NOMO-1 treated with DMSO at 0.1 percent for 48 hours (cell line): Measurements from ENCODE around the gene SNAI3.

Experiments
- DNase-seq: peaks from one replicate; lab custom pipeline; 2025; ENCODE audit not compliant: unreplicated experiment; lab: John Stamatoyannopoulos, UW

Gene SNAI3

DNA sequence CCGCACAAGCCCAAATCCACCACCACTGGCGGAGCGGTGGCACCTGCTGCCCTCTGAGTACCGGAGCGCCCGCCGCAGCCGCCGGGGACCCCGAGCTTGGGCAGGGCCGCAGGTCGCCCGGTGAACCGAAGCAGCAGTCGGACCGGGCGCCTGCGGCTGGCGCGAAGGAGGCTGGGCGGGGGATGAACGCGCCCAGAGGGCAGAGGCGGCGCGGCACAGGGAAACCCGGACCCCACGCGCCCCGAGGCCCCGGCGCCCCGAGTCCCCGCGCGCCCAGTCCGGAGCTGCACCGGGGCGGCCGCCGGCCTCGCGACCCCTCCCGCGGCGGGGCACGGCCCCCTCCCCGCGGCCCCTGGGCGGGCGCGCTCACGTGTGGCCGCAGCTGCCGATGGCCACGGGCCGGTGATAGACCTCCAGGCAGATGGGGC, 19.5 kb upstream of the SNAI3 start:
- DNase-seq = no peak

DNA sequence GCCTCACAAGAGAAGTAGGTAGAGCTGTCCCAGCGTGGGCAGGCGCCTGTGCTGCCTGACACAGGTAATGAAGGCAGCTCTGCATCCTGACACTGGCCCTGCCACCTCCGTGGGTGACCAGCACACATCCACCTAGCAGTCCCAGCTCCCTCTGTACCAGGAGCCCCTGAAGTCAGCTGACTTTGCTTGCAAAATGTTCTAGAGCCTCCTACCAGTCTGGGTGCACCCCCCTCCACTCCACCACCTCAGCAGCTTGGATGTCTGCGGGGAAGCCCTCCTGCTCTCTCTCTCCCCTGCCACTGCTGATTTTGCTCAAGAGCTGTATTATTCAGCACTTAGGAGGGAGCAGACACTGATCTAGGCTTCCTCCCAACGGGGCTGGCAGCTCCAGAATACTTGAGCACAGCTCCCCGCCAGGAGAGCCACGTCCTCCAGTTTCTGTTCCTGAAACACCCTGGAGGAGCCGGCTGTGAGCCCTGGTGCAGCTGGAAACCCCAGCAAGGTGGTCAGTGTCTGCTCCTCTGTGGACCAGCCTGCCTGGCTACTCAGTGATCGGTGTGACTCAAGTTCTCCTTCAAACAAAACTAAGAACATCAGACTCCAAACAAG, 18.9 kb upstream of the SNAI3 start:
- DNase-seq = peak; percentile 60

DNA sequence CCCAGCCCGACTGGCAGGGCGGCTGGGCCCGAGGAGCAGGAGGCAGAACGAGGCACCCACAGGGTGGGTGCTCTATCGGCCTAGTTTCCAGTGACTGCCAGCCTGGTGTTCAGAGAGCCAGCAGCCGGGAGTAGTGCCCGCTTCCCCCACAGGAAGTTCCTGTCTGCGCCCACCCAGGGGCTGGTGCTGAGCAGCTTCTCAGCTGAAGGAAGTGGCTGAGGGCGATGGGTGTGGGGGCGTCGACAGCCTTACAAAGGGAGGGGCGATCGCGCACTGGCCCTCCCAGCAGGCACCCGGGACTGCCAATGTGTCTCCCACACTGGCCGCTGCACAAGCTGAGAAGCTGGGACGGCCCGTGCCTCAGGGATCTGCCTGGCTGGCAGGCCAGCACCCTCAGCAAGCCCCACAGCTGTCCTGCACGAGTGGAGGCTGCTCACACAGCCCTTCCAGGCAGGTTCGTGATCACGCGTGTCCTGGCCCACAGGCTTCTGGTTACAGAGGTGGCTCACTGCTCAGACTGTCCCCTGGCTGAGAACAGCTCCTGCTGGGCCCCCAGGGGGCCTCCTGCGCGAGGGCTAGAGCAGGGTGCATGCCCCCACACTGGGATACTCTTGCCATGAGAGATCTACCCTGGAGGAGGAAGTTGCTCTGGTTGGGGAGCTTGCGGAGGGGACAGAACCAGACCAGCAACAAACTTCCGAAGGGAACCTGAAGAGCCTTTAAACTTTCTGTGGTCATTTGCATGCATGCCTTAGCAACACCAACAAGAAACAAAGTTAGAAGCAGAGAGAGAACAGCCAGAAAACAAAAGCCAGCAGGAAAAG, 17.4 kb upstream of the SNAI3 start:
- peak; percentile 52 for DNase-seq

DNA sequence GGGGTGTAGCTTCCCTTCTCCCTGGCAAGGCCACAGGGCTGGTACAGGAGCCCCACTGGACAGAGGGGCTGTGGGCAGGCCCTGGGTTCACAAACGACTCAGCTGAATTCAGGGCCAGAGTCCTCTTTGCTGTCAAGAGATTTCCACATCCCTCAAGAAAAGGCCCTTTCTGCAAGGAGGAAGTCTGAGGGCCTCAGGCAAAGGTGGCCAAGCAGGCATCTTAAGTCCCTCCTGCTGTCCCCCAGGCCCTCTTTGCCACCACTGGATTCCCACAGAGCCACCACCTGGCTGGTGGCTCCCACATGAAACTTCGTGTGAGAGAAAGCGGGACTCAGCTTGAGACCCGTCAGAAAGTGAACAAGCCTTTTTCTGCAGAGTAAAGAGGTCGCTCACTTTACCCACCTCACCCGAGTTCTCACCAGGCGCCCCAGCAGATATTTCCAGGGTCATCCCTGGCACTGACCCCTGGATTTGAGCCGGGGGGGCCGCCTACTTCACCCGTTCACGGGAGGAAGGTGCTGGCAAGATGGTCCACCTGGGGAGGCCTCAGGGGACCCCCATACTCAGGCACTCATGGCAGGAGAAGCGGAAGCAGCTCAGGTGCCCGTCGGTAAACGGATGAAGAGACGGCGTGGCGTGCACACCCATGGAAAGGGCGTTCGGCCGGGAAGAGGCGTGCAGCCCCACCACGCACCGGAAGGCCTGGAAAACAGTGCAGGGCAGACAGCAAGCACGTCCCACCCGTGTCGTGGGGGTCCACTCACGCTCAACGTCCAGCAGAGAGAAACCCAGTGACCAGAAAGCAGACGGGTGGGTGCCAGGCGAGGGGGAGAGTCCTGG, 16.3 kb upstream of the SNAI3 start:
- peak; percentile 55 for DNase-seq

DNA sequence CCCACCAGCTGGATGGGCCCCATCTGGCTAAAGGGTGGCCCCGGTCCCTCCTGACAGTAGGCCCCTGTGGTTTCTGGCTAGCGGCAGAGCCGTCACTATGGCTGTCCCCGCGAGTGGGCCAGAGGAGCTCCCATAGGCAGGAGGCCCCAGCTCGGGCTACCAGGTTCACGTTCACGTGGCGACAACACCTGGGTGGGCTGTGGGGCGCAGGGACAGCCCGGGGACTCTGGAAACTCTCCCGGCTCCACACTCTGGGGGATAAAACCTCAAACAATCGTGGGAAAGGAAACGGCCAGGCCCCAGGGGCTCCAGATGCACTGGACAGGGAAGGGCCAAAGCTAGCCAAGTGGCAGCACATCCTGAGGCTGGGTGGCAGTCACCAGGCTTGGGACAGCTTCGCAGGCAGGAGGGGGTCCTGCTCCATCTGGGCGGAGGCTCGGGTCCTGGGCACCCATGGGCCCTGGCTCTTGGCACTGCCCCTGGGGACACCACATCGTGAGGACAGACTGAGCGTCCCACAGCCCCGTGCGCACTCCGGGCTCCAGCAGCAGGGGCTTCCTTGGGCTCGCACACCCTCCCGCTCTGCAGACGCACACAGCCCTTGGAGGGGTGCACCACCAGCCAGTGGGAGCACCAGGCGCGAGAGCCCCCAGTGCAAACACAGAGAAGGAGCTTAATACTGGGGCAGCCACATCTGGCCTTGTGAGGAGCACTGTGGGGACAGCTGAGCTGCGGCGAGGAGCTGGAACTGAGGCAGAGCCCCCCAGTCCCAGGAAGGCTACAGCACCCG, 15.5 kb upstream of the SNAI3 start:
- no peak for DNase-seq

DNA sequence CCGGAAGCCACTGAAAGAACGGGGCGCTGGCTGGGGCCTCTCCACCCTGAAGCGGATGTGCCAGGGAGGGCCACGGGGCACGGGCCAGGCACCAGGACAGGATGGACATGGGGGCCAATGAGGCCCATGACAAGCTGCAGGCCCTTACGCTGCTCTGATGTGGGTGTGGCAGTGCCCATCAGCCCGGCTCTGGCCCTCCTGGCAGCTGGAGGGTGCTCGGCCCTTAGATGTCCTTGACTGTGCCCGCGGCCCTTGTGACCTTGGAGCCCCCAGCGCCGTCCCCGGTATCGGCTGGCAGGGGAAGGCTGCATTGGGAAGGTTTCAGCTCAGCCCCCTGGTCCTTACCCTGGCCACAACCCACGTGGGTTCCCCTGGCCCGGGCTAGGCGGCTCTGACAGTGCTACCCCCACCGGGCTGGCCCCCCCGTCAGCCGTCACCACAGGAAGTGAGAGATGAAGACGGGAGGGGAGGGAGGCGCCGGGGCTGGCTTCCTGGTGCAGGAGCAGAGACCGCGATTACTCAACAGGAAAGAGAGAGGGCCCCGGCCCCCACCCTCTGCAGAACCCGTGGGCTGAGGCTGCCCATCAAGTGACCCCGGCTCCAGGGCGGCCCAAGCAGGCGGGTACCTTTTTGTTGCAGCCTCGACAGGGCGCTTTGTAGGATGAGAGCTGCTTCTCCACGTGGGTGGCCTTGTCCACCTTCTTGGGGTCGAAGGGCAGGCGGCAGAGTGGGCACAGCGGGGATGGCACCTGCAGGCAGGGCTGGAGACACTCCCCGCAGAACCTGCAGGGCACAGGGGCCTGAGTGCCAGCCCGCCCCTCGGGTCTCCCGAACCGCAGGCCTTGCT, 14.6 kb upstream of the SNAI3 start:
- peak; percentile 97 for DNase-seq

DNA sequence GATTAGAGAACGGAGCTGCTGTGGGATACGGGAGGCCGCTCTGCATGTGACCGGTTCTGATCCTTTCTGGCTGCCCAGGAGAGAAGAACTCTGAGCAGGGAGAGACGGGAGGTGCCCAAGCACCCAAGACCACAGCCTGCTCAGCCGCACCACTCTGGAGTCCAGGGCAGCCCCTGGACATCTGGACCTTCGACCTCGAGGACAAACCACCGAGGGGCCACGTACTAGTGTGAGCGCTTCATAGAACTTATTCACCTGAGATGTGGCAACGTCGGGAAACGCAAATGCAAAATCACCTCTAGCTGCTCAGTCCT, 14.0 kb upstream of the SNAI3 start:
- DNase-seq = no peak

DNA sequence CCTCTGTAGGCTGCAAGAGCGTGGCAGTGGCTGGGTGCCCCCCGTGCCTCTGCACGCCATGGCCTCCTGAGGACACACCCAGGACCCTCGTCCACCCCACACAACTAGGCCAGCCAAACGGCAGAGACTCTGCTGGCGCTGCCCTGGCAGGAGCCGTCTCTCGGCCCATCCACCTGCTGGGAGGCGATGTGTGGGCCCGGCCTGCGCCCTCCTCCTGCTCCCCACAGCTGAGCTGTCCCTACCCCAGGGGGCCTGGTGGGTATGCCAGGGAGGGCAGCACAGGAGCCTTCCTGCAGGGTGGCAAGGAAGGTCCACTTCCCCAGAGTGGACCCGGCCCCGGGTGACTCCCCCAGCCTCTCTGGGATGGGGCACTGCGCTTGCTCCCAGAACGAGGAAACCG, 12.9 kb upstream of the SNAI3 start:
- no peak for DNase-seq

DNA sequence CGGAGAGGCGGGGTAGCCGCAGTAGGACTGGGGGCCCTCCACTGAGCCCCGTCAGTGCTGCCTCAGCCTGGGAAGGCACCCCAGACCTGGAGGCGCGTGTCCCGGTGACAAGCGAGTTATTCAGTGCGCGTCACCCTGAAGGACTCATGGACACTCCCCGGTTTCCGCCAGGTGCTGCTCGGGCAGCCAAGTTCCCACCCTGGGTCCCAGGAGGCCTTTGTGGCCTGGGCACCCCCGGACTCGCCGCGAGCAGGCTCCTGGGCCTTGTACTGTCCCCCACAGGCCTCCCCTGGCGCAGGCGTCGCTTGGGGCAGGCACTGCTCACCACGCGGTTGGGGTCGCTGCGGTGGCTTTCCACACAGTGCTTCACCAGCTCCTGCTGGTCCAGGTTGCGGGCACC, 12.3 kb upstream of the SNAI3 start:
- no peak for DNase-seq

DNA sequence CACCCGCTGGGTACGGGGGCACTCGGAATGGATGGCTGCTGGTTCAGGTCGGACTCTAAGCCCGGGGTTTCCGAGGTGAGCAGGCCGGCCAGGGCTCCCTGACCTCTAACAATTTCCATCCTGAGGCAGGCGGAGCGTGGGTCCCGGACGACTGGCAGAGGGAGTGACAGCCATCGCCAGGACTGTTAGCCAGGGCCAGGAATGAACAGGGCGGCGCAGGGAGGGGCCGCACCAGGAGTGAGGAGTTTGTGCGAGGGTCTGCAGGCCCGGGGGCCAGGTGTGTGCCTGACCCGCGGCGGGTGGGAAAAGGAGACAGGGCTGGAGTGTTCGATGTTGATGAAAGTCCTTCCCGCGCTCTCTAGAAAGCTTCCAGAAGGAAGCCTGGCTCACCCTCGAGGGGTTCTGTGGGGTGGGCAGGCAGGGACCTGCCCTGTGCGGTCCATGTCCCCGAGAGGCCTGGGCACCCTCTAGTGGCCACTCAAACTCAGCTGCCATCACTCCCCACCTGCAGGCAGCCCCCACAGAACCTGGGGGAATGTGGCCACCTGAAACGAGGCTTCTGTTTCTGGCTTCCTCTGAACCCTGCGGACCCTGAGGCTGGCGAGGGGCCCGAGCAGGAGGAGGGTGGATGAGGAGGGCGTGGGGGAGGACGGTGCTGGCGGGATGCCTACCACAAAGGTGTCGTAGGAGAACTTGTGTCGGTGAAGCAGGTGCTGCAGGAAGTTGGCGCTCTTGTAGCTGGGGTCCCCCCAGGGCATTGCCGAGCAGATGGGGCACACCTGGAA, 11.7 kb upstream of the SNAI3 start:
- DNase-seq = no peak

DNA sequence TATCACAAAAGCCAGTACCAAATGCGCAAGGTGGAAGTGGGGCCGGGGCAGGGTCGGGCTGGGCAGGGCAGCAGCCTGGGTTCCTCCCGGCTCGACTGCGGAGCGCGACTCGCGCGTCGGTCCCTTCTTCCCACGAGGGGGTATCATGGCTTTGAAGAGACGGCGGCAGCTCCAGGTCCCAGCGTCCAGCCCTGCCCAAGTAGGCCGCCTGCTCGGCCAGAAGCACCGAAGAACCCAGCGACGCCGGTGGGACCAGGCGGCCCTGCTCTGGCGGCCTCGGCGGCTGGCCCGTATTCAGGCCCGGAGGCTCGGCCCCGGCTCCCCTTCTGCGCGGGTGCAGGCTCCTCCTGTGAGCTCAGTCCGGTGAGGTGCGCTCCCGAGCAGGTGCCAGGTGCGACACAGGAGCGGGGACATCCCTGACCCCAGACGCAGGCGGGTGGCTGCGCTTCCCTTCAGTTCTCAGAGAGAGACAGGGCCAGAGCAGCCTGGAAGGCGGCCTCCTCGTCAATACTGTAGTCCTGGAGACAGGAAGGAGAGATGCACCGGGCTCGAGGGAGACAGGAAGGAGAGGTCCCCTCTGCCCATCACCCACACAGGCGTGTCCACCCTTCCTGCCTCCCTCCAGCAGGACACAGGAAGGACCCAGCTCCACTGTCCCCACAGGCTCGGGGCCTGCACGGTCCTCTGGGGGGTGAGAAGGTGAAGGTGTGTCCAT, 11.0 kb upstream of the SNAI3 start:
- no peak for DNase-seq

DNA sequence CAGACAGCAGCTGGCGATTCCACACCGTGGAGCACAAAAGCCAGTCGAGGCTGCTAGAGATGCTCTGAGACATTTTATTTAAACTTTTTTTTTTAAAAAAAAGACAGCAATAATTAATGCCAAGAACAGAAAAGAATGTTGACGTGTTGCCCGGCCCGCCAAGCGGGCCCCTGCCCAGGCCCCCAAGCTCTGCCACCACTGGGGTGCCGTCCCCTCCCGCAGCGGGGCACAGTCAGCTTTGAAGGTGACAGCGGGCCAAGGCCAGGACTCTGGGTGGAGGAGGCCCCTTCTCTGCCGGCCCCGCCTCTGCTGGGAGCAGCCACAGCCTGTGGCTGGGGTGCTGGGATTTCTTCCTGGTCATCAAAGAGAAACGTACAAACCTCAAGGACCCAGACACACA, 10.1 kb upstream of the SNAI3 start:
- DNase-seq = no peak

DNA sequence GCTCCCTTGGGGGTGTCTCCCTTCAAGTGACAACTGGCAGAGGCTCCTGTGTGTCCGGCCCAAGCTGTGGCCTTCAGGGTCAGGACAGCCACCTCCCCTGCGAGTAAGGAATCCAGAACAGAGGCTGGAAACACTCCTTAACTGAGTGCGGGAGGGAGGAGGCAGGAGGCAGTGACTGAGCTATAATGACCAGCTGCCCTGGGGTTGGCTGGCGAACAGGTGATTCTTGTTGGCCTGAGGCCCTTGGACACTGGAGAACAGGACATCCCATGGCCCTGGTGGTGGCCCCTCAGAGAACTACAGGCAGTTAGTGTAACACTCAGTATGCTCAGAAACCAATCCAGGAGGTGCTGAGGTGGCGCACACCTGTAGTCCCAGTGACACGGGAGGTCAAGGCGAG, 9.4 kb upstream of the SNAI3 start:
- DNase-seq = no peak

DNA sequence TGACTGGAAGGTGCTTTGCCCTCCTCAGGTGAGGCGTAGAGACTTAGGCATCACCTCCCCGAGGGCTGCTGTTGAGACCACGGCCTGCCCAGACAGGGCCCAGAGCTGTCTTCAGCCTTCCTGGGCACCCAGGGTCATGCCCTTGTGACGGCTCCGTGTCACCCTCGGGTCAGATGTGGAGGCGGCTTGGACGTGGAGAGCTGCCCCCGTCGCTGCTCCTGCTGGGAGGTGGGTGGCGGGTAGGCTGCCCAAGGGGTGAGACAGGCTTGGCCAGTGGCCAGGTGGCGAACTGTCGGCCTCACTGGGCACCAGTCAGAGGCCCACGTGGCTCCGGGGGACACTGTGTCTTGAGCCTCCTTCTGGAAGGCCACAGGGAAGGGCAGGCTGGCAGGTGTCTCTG, 8.9 kb upstream of the SNAI3 start:
- DNase-seq = no peak

DNA sequence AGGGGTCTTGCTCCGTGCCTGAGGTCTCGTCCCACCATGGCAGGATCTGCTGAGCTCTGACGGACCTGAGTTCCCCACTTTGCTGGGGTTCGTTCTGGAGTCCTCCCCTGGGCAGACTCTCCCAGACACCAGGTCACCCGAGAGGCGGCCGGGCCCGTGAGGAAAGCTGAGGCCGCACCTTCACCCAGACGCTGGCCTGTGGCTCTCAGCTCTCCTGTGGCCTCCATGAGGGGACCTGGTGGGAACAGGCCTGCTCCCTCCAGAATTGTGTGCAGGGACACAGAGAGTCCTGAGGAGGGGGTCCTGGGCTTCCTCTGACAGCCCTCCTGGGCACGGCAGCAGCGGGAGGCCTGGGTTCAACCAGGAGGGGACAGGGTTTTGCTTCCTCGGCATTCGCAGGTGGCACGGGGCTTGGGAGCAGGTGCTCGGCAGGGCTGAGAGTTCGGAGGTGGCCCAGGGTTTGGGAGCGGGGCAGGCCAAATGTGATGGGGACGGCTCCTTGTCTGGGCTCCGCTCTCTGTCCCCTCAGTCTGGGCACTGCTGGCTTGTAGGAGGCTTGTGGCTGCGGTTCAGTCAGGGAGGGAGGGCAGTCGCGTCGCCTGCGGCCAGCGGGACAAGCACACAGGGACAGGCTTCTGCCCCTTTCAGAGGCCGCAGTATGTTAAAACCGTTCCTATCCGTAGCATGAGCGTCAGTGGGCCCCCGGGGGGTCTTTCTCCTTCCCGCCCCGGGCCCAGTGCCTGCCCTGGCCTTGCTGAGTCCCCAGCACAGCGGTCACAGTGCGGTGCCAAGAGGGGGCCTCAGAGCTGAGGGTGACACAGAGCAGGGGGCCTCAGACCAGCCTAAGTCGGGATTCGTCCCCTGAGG, 8.1 kb upstream of the SNAI3 start:
- DNase-seq = no peak

DNA sequence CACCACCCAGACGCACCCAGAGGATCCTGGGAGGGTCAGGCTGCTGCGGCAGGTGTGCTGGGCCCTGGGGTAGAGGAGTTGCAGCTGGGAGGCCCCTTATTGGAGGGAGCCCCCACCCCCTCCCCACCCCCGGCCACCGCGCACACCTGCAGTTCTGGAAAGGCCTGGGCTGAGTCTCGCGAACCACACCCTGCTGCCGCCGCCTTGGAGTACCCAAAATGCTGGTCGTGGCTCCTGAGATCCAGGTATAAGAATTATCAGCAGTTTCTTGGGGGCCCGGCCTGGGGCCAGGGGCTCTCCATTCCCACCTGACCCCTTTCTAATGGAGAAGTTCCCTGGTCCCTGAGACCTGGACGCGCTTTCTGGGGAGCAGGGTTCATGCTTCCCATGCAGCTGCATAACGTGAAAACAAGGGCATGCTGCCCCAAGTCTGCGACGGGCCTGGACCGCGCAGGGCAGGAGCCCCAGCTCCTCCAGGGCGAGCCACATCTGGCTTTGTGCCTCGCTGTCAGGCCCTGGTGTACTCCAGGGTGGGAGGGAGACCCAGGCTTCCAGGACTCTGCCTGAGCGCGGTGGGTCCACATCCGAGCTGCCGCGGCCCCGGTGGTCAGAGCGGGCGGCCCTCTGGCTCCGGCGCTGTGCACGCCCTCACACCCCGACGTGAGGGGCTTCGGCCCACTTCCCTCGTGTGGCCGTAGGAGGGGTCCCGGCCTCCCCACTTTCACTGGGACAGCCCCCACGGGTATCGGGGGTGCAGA, 7.3 kb upstream of the SNAI3 start:
- no peak for DNase-seq

DNA sequence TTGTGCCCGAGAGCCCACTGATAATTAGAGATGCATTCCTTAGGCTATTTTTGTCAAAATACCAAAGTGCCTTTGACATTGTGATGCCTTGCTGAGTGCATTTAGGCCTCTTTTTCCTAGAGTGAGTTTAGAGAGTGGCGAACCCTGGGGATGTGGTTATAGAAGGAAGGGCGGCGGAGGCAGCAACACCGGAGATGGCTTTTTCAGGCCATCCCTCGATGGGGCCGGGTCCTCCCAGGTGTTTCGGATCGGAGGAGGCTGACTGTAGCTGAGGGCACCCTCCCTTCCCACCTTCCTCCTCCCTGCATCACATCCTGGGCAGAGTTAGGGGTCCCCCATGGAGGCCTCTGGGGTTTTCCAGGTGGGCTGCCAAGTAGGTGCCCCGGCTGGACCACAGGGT, 6.6 kb upstream of the SNAI3 start:
- no peak for DNase-seq
